H1 (cell line): ENCODE data around the gene BSG. TPM values are rescaled to one million over a fixed set of nuclear protein-coding genes. Genes with fewer than 3 reads are reported as not detected.

ENCODE experiments used
- CTCF ChIA-PET: fragments of 300-600 bp; sonication (Branson Sonifier 250); formaldehyde crosslinking; loops from one replicate; lab custom pipeline; 2021; ENCODE audit not compliant: partially characterized antibody; lab: Charles Lee
- POLR2A ChIA-PET: fragments of 300-600 bp; sonication (Branson Sonifier 250); formaldehyde crosslinking; loops from one replicate; lab custom pipeline; 2021; ENCODE audit warnings: inconsistent platforms; ENCODE audit not compliant: partially characterized antibody; lab: Charles Lee
- DNase-seq, 2 experiments: peaks; one replicate each; pipeline versions ENCODE4 v3.0.0 to v3.0.0-alpha.2; 2010 to 2022; ENCODE audit warnings: low spot score in 2 of 2, low read depth in 1 of 2, mixed read lengths in 1 of 2
- FAIRE-seq: peaks from 2 replicates; lab custom pipeline; 2011; peaks lifted over from hg19 to GRCh38; lab: Jason Lieb, UNC
- H2AFZ ChIP-seq: 2 replicates; pipeline ENCODE4 v1.8.1; 2012; ENCODE audit warnings: low read length, inconsistent platforms
- H2AK5ac ChIP-seq: 2 replicates; pipeline ENCODE4 v1.6.1; 2013; ENCODE audit warnings: low read depth, low read length
- H2BK120ac ChIP-seq: replicated peaks from 2 replicates; pipeline ENCODE3; 2013; ENCODE audit warnings: low read depth, low read length, inconsistent platforms
- H2BK12ac ChIP-seq: 2 replicates; pipeline ENCODE4 v1.6.1; 2013; ENCODE audit warnings: low read depth, low read length
- H2BK15ac ChIP-seq: 2 replicates; pipeline ENCODE4 v1.6.1; 2013; ENCODE audit warnings: low read length
- H2BK20ac ChIP-seq: 2 replicates; pipeline ENCODE4 v1.6.1; 2013; ENCODE audit warnings: low read length
- H2BK5ac ChIP-seq: 2 replicates; pipeline ENCODE4 v1.6.1; 2013; ENCODE audit warnings: low read depth, low read length
- H3K14ac ChIP-seq: 2 replicates; pipeline ENCODE4 v1.6.1; 2013; ENCODE audit warnings: inconsistent platforms; ENCODE audit not compliant: insufficient read length
- H3K18ac ChIP-seq: 2 replicates; pipeline ENCODE4 v1.6.1; 2013; ENCODE audit warnings: low read length; ENCODE audit errors: extremely low read depth
- H3K23ac ChIP-seq: 2 replicates; pipeline ENCODE4 v1.6.1; 2013; ENCODE audit warnings: inconsistent platforms; ENCODE audit not compliant: insufficient read length
- H3K23me2 ChIP-seq: 2 replicates; pipeline ENCODE4 v1.6.1; 2013; ENCODE audit warnings: low read depth, low read length
- H3K27ac ChIP-seq: 2 replicates; pipeline ENCODE4 v1.6.1; 2011; ENCODE audit warnings: low read depth, low read length, inconsistent platforms
- H3K27me3 ChIP-seq, 4 experiments: replicated peaks in 1 of 4; 1 replicate in 1 of 4; 2 replicates in 3 of 4; pipeline versions ENCODE4 v1.6.1 to v1.8.1; 2011 to 2013; ENCODE audit warnings: low read length in 3 of 4, mild to moderate bottlenecking in 3 of 4, inconsistent platforms in 2 of 4, mixed read lengths in 2 of 4, moderate library complexity in 1 of 4; ENCODE audit not compliant: control insufficient read depth in 3 of 4, insufficient read depth in 3 of 4; ENCODE audit errors: extremely low read depth in 1 of 4
- H3K36me3 ChIP-seq, 4 experiments: 2 replicates each; pipeline versions ENCODE4 v1.6.1 to v1.8.1; 2011 to 2013; ENCODE audit warnings: mild to moderate bottlenecking in 4 of 4, low read length in 3 of 4, moderate library complexity in 2 of 4, control low read depth in 1 of 4, inconsistent platforms in 1 of 4; ENCODE audit not compliant: insufficient read depth in 4 of 4, control insufficient read depth in 2 of 4
- H3K4ac ChIP-seq: replicated peaks from 2 replicates; pipeline ENCODE3; 2013; ENCODE audit warnings: low read length, low read depth, mixed read lengths, inconsistent platforms; ENCODE audit not compliant: insufficient read length
- H3K4me1 ChIP-seq, 4 experiments: replicated peaks in 1 of 4; 1 replicate in 1 of 4; 2 replicates in 3 of 4; pipeline versions ENCODE4 v1.6.1 to v1.8.1; 2011 to 2013; ENCODE audit warnings: low read length in 3 of 4, inconsistent platforms in 2 of 4, mixed read lengths in 1 of 4; ENCODE audit not compliant: insufficient read depth in 4 of 4, control insufficient read depth in 3 of 4
- H3K4me2 ChIP-seq, 2 experiments: 2 replicates each; pipeline versions ENCODE4 v1.6.1 to v1.8.1; 2011 to 2013; ENCODE audit warnings: low read depth in 2 of 2, low read length in 2 of 2, control low read depth in 1 of 2, inconsistent platforms in 1 of 2, mild to moderate bottlenecking in 1 of 2; ENCODE audit not compliant: insufficient read depth in 1 of 2
- H3K4me3 ChIP-seq, 4 experiments: fragments of 200-600, 300-600 bp in 1 of 4; sonication (generic), shearing (Covaris generic), sonication (Bioruptor Twin) in 1 of 4; 2 replicates each; pipeline versions ENCODE4 v1.5.1 to v1.8.1; 2011 to 2016; ENCODE audit warnings: low read length in 4 of 4, low read depth in 3 of 4, control low read depth in 2 of 4, inconsistent platforms in 2 of 4, mild to moderate bottlenecking in 2 of 4, mixed read lengths in 1 of 4, moderate library complexity in 1 of 4; ENCODE audit not compliant: insufficient read depth in 2 of 4; ENCODE audit errors: extremely low read depth in 1 of 4
- H3K56ac ChIP-seq: replicated peaks from 2 replicates; pipeline ENCODE3; 2013; ENCODE audit warnings: low read depth, mild to moderate bottlenecking, mixed read lengths, low read length, inconsistent platforms; ENCODE audit not compliant: insufficient read length
- H3K79me1 ChIP-seq: 2 replicates; pipeline ENCODE4 v1.6.1; 2013; ENCODE audit warnings: low read depth, low read length, control low read depth
- H3K79me2 ChIP-seq, 2 experiments: 2 replicates each; pipeline versions ENCODE4 v1.6.1 to v1.8.1; 2012 to 2013; ENCODE audit warnings: low read length in 2 of 2, mild to moderate bottlenecking in 2 of 2, inconsistent platforms in 1 of 2; ENCODE audit not compliant: insufficient read depth in 2 of 2, control insufficient read depth in 1 of 2
- H3K9ac ChIP-seq, 4 experiments: replicated peaks in 1 of 4; 1 replicate in 1 of 4; 2 replicates in 3 of 4; pipeline versions ENCODE4 v1.6.1 to v1.8.1; 2011 to 2013; ENCODE audit warnings: low read depth in 3 of 4, low read length in 3 of 4, control low read depth in 2 of 4, mild to moderate bottlenecking in 2 of 4, moderate library complexity in 2 of 4, inconsistent platforms in 1 of 4; ENCODE audit errors: extremely low read depth in 1 of 4
- H3K9me3 ChIP-seq, 2 experiments: 2 replicates each; pipeline versions ENCODE4 v1.6.1 to v1.8.1; 2012 to 2013; ENCODE audit warnings: mild to moderate bottlenecking in 2 of 2, moderate library complexity in 2 of 2, control low read depth in 1 of 2, inconsistent platforms in 1 of 2, low read depth in 1 of 2, low read length in 1 of 2, mixed read lengths in 1 of 2; ENCODE audit not compliant: insufficient read depth in 2 of 2
- H4K20me1 ChIP-seq, 2 experiments: replicated peaks in 1 of 2; 2 replicates each; pipeline versions ENCODE3 to v1.8.1; 2011 to 2013; ENCODE audit warnings: inconsistent platforms in 2 of 2, low read length in 2 of 2, mild to moderate bottlenecking in 1 of 2; ENCODE audit not compliant: insufficient read depth in 2 of 2, control insufficient read depth in 1 of 2
- H4K5ac ChIP-seq: 2 replicates; pipeline ENCODE4 v1.6.1; 2013; ENCODE audit warnings: low read length, low read depth, mixed read lengths, inconsistent platforms; ENCODE audit not compliant: insufficient read length
- H4K8ac ChIP-seq: 2 replicates; pipeline ENCODE4 v1.8.0; 2013; ENCODE audit warnings: mild to moderate bottlenecking, moderate library complexity, low read length, inconsistent platforms; ENCODE audit not compliant: insufficient read depth; ENCODE audit errors: extremely low read depth
- H4K91ac ChIP-seq: replicated peaks from 2 replicates; pipeline ENCODE3; 2013; ENCODE audit warnings: low read length, mixed read lengths, inconsistent platforms; ENCODE audit not compliant: insufficient read length
- BCL11A ChIP-seq, 2 experiments: IDR thresholded peaks; one replicate each; pipeline ENCODE4 v1.6.1; 2011; ENCODE audit warnings: low read depth in 2 of 2, low read length in 2 of 2, mild to moderate bottlenecking in 2 of 2
- HDAC6 ChIP-seq: IDR thresholded peaks from one replicate; pipeline ENCODE4 v1.7.1; 2012; ENCODE audit warnings: low read depth, mild to moderate bottlenecking, inconsistent platforms, low read length, moderate library complexity
- JUN ChIP-seq: IDR thresholded peaks from 2 replicates; pipeline ENCODE4 v1.6.1; 2011; ENCODE audit warnings: low read depth, mild to moderate bottlenecking, improper control_type of control experiment, low read length
- MAFK ChIP-seq: IDR thresholded peaks from 2 replicates; pipeline ENCODE4 v1.6.1; 2012; ENCODE audit warnings: low read depth, mild to moderate bottlenecking, improper control_type of control experiment, low read length
- NANOG ChIP-seq: IDR thresholded peaks from 2 replicates; pipeline ENCODE4 v1.6.1; 2011; ENCODE audit warnings: low read length, low read depth, mild to moderate bottlenecking, inconsistent platforms; ENCODE audit not compliant: insufficient read depth, poor library complexity, severe bottlenecking
- POLR2AphosphoS5 ChIP-seq: IDR thresholded peaks from 2 replicates; pipeline ENCODE4 v1.6.1; 2011; ENCODE audit warnings: low read depth, low read length
- SP1 ChIP-seq: IDR thresholded peaks from 2 replicates; pipeline ENCODE4 v1.6.1; 2011; ENCODE audit warnings: low read depth, low read length
- TAF7 ChIP-seq: optimal IDR thresholded peaks from 2 replicates; pipeline ENCODE3; 2011; ENCODE audit warnings: low read depth, mild to moderate bottlenecking, inconsistent platforms, low read length, moderate library complexity, borderline replicate concordance
- YY1 ChIP-seq: IDR thresholded peaks from 2 replicates; pipeline ENCODE4 v1.6.1; 2011; ENCODE audit warnings: low read depth, mild to moderate bottlenecking, low read length
- WGBS, 2 experiments: shearing (Covaris generic) in 1 of 2; methylation state at CpG; one replicate each; pipeline versions ENCODE4 v1.1.6 to v1.1.7; 2013 to 2015; ENCODE audit warnings: low lambda C conversion rate in 2 of 2, mixed read lengths in 2 of 2, inconsistent platforms in 1 of 2, low coverage in 1 of 2, missing lambda C conversion rate in 1 of 2; ENCODE audit not compliant: insufficient replicate concordance in 2 of 2, insufficient coverage in 1 of 2, insufficient read length in 1 of 2; ENCODE audit errors: extremely low coverage in 1 of 2, missing lambda C conversion rate in 1 of 2; 5-methylcytosine and 5-hydroxymethylcytosine counted together
- long read RNA-seq, 2 experiments: library from RNA in 1 of 2; library from capped mRNA in 1 of 2; stranded (forward); transcript quantifications; one replicate each; pipeline ENCODE4 v2.0.0, GENCODE V29; 2021; ENCODE audit warnings: inconsistent platforms in 1 of 2
- polyA minus RNA-seq, 3 experiments: library from RNA; depleted of rRNA, polyadenylated mRNA; stranded (reverse); fragments of >200 nt; gene quantifications; 1 replicate in 2 of 3; 2 replicates in 1 of 3; pipeline ENCODE4 v1.2.3, GENCODE V29; 2011
- polyA plus RNA-seq, 7 experiments: library from polyadenylated mRNA; depleted of rRNA in 3 of 7; stranded (reverse) in 5 of 7; unstranded in 2 of 7; fragments of >200 nt in 5 of 7; fragments of 200-250 nt in 2 of 7; gene quantifications; 1 replicate in 5 of 7; 2 replicates in 1 of 7; 4 replicates in 1 of 7; pipeline versions ENCODE4 v1.2.1 to v1.2.3, GENCODE V29; 2011 to 2013; ENCODE audit warnings: missing spikeins in 2 of 7, mixed read lengths in 2 of 7
- total RNA-seq: library from RNA; stranded (reverse); fragmentation: NEBNext Ultra II Directional; extraction: Animal tissue kit (Norgen Biotek cat#: 25700); gene quantifications from 2 replicates; pipeline ENCODE4 v1.2.1, GENCODE V29; 2021

BSG gene
- 726 and 743 TPM in 2 replicates for total RNA-seq
- 1,055 and 1,381 TPM in 2 replicates for polyA plus RNA-seq (2011; rRNA removed)
- polyA plus RNA-seq (2011; cell fraction: cytosol; rRNA removed): 777 TPM
- polyA plus RNA-seq (2011; cell fraction: nucleus; rRNA removed): 835 TPM
- 563 to 829 TPM (median 731 TPM) in 4 replicates for polyA plus RNA-seq (2012, experiment 1 of 2)
- polyA plus RNA-seq (2012, experiment 2 of 2): 1,009 TPM
- 1,327 TPM for polyA plus RNA-seq (2013, experiment 1 of 2)
- polyA plus RNA-seq (2013, experiment 2 of 2): 1,362 TPM
- polyA minus RNA-seq (2011; rRNA and poly(A)+ RNA removed): 300 and 353 TPM in 2 replicates
- 459 TPM for polyA minus RNA-seq (2011; cell fraction: cytosol; rRNA and poly(A)+ RNA removed)
- polyA minus RNA-seq (2011; cell fraction: nucleus; rRNA and poly(A)+ RNA removed): 278 TPM
- long read RNA-seq, experiment 1, transcript BSG-205 (7 exons, 2,141 nt): minor isoform, 10 of 472 reads
- long read RNA-seq, experiment 1, transcript BSG-203 (8 exons, 1,616 nt): major isoform, 57 of 472 reads
- long read RNA-seq, experiment 1, partial matches to known transcripts: 243 of 472 reads
- long read RNA-seq, experiment 1, other reads (novel, unspliced or antisense): 158 of 472 reads
- long read RNA-seq, experiment 2, partial matches to known transcripts: 375 of 1,442 reads
- long read RNA-seq, experiment 2, other reads (novel, unspliced or antisense): 1,067 of 1,442 reads

DNA sequence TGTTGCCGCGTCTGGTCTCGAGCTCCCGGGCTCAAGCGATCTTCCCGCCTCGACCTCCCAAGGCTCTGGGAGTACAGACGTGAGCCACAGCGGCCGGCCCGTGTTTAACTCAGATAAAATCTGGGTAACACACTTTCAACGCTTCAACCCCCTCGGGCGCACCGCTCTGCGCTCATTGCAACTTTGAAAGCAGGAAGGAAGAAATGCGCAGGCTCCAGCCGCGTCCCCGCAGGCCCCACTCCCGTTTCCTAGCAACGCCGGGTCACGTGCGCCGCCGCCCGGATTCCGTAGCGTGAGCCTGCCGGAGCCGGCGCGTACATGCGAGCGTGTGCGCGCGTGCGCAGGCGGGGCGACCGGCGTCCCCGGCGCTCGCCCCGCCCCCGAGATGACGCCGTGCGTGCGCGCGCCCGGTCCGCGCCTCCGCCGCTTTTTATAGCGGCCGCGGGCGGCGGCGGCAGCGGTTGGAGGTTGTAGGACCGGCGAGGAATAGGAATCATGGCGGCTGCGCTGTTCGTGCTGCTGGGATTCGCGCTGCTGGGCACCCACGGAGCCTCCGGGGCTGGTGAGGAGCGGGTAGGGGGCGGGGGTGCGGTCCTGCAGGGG, at the start of gene BSG:
Gene BSG (plus strand): TSS at position 457 of the 603 bp plus-strand sequence. CDS start 39 bp downstream, at position 496.
- Histone ChIP-seq H3K14ac (no peak within 1 kb of the TSS), H2AFZ (0 out of 2 replicates have a peak within 1 kb of the TSS, but pooled peaks have one; percentile 10), H3K23me2 (peaks cover 11% of the 10 kb centered on the region; the same call in 1 of the 2 replicates), H3K56ac (peak within 1 kb of the TSS; percentile 86), H4K8ac (peak within 1 kb of the TSS; percentile 97), H3K27me3 (peaks cover 0 to 3% (median 0%) of the 10 kb centered on the region in 4 experiments; a peak in 1 of 7 replicates), H4K5ac (peak within 1 kb of the TSS; percentile 75), H3K79me1 (peaks cover 6% of the 10 kb centered on the region), H3K9me3 (peaks cover 0 to 5% of the 10 kb centered on the region in 2 experiments; a peak in 1 of 4 replicates), H3K18ac (peak within 1 kb of the TSS; percentile 85), H3K27ac (peak within 1 kb of the TSS; percentile 81), H4K20me1 (peaks cover 19 to 24% of the 10 kb centered on the region in 2 experiments), H2BK5ac (peak within 1 kb of the TSS; percentile 96), H4K91ac (peak within 1 kb of the TSS; percentile 99), H3K36me3 (peaks cover 0 to 5% (median under 1%) of the 10 kb centered on the region in 4 experiments; a peak in 2 of 8 replicates), H3K79me2 (peaks cover 41 to 48% of the 10 kb centered on the region in 2 experiments), H2BK120ac (peak within 1 kb of the TSS; percentile 96), H3K4me2 (peak within 1 kb of the TSS; percentile 96 to 99), H3K4me3 (peak within 1 kb of the TSS; percentile 93 to 97 (median 94)), H2BK15ac (peak within 1 kb of the TSS; percentile 49; the same call in 1 of the 2 replicates), H2BK12ac (peak within 1 kb of the TSS; percentile 86), H3K9ac (peak within 1 kb of the TSS; percentile 90 to 95 (median 92)), H3K4ac (peak within 1 kb of the TSS; percentile 71), H2BK20ac (no peak within 1 kb of the TSS), H3K4me1 (peaks cover 0 to 21% (median 11%) of the 10 kb centered on the region in 4 experiments; a peak in 5 of 7 replicates), H2AK5ac (no peak within 1 kb of the TSS), H3K23ac (no peak within 1 kb of the TSS)
- CTCF ChIA-PET: interaction anchor here (0.7 kb wide), 1 partner anchor 16 kb away, joined by 3 read pairs; no protein-coding TSS in a partner anchor
- WGBS, 2 experiments: 1% methylated on average over 52 of the region's 79 CpGs; no CpG with 5 or more reads in 1 of the 2 experiments
- DNase-seq: peak; percentile 94 to 97
- FAIRE-seq: no peak
- POLR2A ChIA-PET: interaction anchor here (0.6 to 2.4 kb wide), 50 partner anchors 10 to 697 kb away, joined by 3 to 17 read pairs (median 4); partner anchors contain the start of genes CDC34, CIRBP, HCN2 and POLRMT
- TF ChIP-seq JUN (no peak), SP1 (no peak), YY1 (peak; percentile 84), TAF7 (peak; percentile 92), HDAC6 (no peak), MAFK (no peak), BCL11A (IDR thresholded peaks at IDR 0.05; ENCODE audit: low read depth in 2 of 2, low read length in 2 of 2) (no peak), NANOG (peak; percentile 56), POLR2AphosphoS5 (peak; percentile 94)
